A549 treated with GW870086 at 1 μM for 4 hours (cell line): Measurements from ENCODE around the gene AIF1. TPM values are rescaled to one million over a fixed set of nuclear protein-coding genes. Genes with fewer than 3 reads are reported as not detected.

ENCODE experiments used
- total RNA-seq: library from RNA; stranded (reverse); fragments of 200-300 nt; extraction: Qiagen RNA extraction; gene quantifications from 5 replicates; pipeline ENCODE4 v1.2.3, GENCODE V29; 2022; ENCODE audit warnings: low read depth

AIF1 gene
- total RNA-seq, result not detected in 5 replicates

DNA sequence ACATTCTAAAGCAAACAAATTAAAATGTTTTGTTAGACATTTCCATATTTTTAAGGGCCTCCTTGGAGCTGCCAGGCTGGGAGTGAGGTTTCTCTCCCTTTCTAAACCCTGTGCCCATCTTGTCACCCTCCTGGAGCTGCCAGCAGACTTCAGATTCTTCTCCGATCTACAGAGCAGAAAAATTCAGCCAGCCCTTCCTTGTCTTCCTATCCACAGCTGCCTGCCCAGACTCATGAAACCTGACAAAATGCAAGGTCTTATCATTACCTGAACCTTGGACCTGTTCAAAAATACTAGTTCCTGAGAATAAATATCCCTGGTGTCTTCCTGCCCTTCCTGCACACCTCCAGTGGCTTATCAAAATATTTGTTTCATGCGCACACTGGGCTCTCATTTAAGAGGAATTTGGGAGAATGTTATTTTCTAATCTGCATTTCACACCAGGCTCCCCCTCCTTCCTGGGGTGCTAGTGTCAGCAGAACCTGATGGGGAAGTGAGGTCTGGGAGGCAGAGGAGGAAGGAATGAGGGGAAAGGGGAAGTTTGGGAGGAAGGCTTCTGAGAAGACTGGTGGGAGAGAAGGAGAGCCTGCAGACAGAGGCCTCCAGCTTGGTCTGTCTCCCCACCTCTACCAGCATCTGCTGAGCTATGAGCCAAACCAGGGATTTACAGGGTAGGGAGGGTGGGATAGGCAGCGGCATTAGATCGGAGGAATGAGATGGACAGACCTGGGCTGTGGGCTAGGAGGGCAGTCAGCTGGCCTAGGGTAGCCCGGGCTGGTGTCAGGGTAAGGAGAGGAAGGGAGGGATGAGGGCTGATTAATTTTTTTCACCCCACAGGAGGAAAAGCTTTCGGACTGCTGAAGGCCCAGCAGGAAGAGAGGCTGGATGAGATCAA lies at the start of gene AIF1:
Gene AIF1, plus strand, starts transcription at position 551 of the 895 bp plus-strand sequence. Its CDS starts 96 bp downstream, at position 647.

GRCh38 chr6:31572041-31572911 lies 42.8 kb upstream of the AIF1 start, which contains the start of gene LTA:
Gene LTA, plus strand, starts transcription at chr6:31572289. Its CDS starts 454 bp downstream, at chr6:31572743.

GRCh38 chr6:31575335-31575901 lies 39.6 kb upstream of the AIF1 start, which contains the start of gene TNF:
Gene TNF, plus strand, starts transcription at chr6:31575565. Its CDS starts 177 bp downstream, at chr6:31575742.

GRCh38 chr6:31582230-31582643 lies 32.8 kb upstream of the AIF1 start, which contains the start of gene LTB:
Gene LTB, minus strand, starts transcription at chr6:31582424. Its CDS starts 7 bp downstream, at chr6:31582417.

GRCh38 chr6:31586008-31586407 lies 29.0 kb upstream of the AIF1 start, which contains the start of gene LST1:
Gene LST1, plus strand, starts transcription at chr6:31586277. Its CDS starts 1,023 bp downstream, at chr6:31587300.

DNA sequence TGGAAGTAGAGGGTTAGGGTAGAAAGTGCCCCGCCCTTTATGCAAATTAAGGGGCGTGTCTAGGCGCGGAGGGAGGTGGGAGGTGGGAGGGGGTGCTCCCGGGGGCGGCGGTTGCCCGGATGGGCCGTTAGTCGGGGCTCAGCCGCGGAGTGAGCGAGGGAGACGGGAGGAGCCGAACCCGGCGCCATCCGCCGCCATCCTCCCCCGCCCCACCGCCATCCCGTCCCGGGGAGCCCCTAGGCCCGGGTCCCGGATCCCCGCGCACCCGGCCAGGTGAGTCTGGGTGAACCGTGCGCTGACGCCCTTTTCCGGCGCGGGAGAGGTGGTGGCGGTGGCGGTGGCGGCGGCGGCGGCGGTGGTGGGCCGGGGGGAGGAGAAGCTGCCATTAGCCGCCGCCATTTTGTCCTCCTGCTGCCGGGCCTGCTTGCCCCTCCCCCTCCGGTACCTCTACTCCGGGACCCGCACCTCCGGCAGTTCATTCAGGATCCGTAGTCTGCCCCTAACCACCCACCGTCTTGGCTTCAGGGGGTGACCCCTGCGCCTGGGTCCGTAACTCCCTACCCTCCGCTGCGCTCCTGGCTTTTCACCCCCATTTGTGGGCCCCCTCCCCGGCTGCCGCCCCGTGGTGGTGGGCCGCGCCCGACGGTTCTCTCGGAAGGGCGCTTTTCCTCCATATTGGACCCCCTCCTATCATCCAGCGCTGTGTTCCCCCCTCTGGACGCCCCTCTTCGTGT lies 5.7 kb downstream of the AIF1 start, which contains the start of gene PRRC2A:
Gene PRRC2A, plus strand, starts transcription at position 130 of the 734 bp plus-strand sequence. CDS start 2,075 bp downstream, outside the sequence.

DNA sequence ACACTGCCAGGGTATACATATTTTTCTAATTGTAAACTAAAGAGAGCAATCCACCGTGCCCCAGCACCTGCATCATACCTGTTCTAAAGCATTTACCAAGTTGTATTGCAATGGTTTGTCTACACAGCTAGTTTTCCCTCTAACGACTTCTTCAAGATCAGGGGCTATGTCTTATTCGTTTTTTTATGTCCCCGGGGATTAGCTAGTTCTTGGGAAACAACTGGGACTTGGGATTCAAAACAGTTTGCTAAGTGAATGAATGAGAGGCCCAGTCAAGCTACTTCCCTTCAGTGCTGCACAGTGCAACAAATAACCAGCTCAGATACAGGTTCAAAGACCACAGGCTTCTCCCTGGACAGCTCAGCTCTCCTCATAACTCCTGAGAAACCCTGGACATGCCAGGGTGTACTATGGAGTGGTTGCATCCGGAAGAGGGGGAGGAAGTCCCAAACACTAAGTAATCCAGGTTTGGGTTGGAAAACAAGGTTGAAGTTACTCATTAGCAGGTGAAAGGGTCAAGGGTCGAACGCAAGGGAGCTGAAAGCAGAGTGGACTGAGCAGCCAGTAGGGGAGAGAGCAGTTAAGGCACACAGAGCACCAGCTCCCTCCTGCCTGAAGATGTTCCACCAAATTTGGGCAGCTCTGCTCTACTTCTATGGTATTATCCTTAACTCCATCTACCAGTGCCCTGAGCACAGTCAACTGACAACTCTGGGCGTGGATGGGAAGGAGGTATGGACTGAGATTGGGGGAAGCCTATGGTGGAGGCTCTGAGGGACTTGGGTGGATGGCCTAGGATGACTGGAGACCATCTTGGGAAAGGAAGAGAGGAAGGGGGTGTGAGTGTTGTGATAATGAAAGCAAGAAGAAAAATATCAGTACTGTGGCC lies 40.6 kb downstream of the AIF1 start, which contains the start of gene APOM:
Gene APOM, plus strand, starts transcription at position 546 of the 889 bp plus-strand sequence. Its CDS starts 73 bp downstream, at position 619.

GRCh38 chr6:31660381-31661261 lies 45.6 kb downstream of the AIF1 start, which contains the start of gene C6orf47:
Gene C6orf47, minus strand, starts transcription at chr6:31660778. Its CDS starts 831 bp downstream, at chr6:31659947.

GRCh38 chr6:31664790-31665500 lies 49.9 kb downstream of the AIF1 start, which contains the start of gene GPANK1:
Gene GPANK1, minus strand, starts transcription at chr6:31664997. Its CDS starts 519 bp downstream, at chr6:31664478.

DNA sequence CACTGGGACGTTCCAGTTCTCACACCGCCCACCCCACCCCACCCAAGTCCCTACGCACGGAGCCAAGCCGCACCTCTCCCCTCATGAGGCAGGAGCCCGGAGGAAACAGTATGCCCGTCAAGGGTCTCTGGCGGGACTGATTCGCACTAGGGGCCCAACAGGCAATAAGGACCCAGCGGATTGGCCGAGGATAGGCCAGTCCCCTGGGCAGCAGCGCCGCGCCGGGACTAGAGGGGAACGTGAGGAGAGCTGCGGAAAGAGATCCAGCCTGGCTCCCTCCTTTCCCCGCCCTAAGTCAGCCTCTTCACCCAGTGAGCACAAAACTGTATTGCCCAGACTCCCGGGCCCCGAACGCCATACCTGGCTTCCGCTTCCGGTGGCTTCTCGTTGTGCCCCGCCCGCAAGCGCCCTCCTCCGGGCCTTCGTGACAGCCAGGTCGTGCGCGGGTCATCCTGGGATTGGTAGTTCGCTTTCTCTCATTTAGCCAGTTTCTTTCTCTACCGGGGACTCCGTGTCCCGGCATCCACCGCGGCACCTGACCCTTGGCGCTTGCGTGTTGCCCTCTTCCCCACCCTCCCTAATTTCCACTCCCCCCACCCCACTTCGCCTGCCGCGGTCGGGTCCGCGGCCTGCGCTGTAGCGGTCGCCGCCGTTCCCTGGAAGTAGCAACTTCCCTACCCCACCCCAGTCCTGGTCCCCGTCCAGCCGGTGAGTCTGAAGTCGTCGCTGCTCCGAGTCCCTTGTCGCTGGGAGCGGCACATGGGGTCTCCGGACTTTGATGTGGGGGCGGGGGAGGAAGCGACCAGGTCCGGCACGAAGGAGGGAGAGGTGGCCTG lies 50.7 kb downstream of the AIF1 start, which contains the start of gene CSNK2B:
Gene CSNK2B, plus strand, starts transcription at position 580 of the 836 bp plus-strand sequence. CDS start 752 bp downstream, outside the sequence.

Other genes starting within 250 kb of the AIF1 start
- 28.4 to 32.1 TPM (median 31.4 TPM) in 5 replicates for gene MICA, start 211.6 kb upstream of the AIF1 start, total RNA-seq
- gene MICB, start 117.1 kb upstream of the AIF1 start, total RNA-seq, result 6.2 to 8.4 TPM (median 7.1 TPM) in 5 replicates
- not detected in 5 replicates for gene MCCD1, start 86.3 kb upstream of the AIF1 start, total RNA-seq
- 324 to 377 TPM (median 358 TPM) in 5 replicates for gene DDX39B, start 73.2 kb upstream of the AIF1 start, total RNA-seq
- gene ATP6V1G2, start 68.6 kb upstream of the AIF1 start, total RNA-seq, result 0.55 to 1.2 TPM (median 0.83 TPM) in 5 replicates
- 10.4 to 11.2 TPM (median 11.1 TPM) in 5 replicates for gene NFKBIL1, start 67.6 kb upstream of the AIF1 start, total RNA-seq
- 0.17 to 0.34 TPM in 2 of 5 replicates, not detected in the others for gene LTA, start 42.9 kb upstream of the AIF1 start, total RNA-seq
- gene TNF, start 39.7 kb upstream of the AIF1 start, total RNA-seq, result 0.16 TPM in 1 of 5 replicates, not detected in the others
- gene LTB, start 32.8 kb upstream of the AIF1 start, total RNA-seq, result 0.21 to 0.65 TPM (median 0.29 TPM) in 4 of 5 replicates, not detected in the other
- gene LST1, start 29.0 kb upstream of the AIF1 start, total RNA-seq, result 0.30 to 0.66 TPM in 2 of 5 replicates, not detected in the others
- not detected in 5 replicates for gene NCR3, start 22.2 kb upstream of the AIF1 start, total RNA-seq
- gene PRRC2A, start 5.5 kb downstream of the AIF1 start, total RNA-seq, result 66.6 to 89.8 TPM (median 85.0 TPM) in 5 replicates
- gene BAG6, start 37.4 kb downstream of the AIF1 start, total RNA-seq, result 114 to 149 TPM (median 138 TPM) in 5 replicates
- gene APOM, start 40.7 kb downstream of the AIF1 start, total RNA-seq, result 2.6 to 4.5 TPM (median 3.1 TPM) in 5 replicates
- gene C6orf47, start 45.5 kb downstream of the AIF1 start, total RNA-seq, result 10.6 to 12.7 TPM (median 12.1 TPM) in 5 replicates
- gene GPANK1, start 49.8 kb downstream of the AIF1 start, total RNA-seq, result 8.2 to 10.4 TPM (median 9.7 TPM) in 5 replicates
- 167 to 186 TPM (median 177 TPM) in 5 replicates for gene CSNK2B, start 50.8 kb downstream of the AIF1 start, total RNA-seq
- gene LY6G5B, start 54.7 kb downstream of the AIF1 start, total RNA-seq, result 3.6 to 5.4 TPM (median 4.3 TPM) in 5 replicates
- gene LY6G5C, start 65.8 kb downstream of the AIF1 start, total RNA-seq, result 1.3 to 2.5 TPM (median 1.7 TPM) in 5 replicates
- 12.8 to 19.4 TPM (median 18.7 TPM) in 5 replicates for gene ABHD16A, start 88.1 kb downstream of the AIF1 start, total RNA-seq
- not detected in 5 replicates for gene LY6G6F, start 91.6 kb downstream of the AIF1 start, total RNA-seq
- not detected in 5 replicates for gene LY6G6D, start 100.1 kb downstream of the AIF1 start, total RNA-seq
- gene LY6G6C, start 106.5 kb downstream of the AIF1 start, total RNA-seq, result 0.14 TPM in 1 of 5 replicates, not detected in the others
- not detected in 5 replicates for gene MPIG6B, start 108.1 kb downstream of the AIF1 start, total RNA-seq
- 26.8 to 31.8 TPM (median 27.9 TPM) in 5 replicates for gene DDAH2, start 114.1 kb downstream of the AIF1 start, total RNA-seq
- gene CLIC1, start 121.3 kb downstream of the AIF1 start, total RNA-seq, result 486 to 498 TPM (median 493 TPM) in 5 replicates
- gene MSH5, start 124.8 kb downstream of the AIF1 start, total RNA-seq, result 10.5 to 13.8 TPM (median 12.5 TPM) in 5 replicates
- 1.6 to 3.9 TPM (median 3.7 TPM) in 5 replicates for gene SAPCD1, start 147.4 kb downstream of the AIF1 start, total RNA-seq
- 1.2 to 2.0 TPM (median 1.5 TPM) in 5 replicates for gene VWA7, start 162.1 kb downstream of the AIF1 start, total RNA-seq
- 47.4 to 59.1 TPM (median 53.3 TPM) in 5 replicates for gene VARS1, start 180.5 kb downstream of the AIF1 start, total RNA-seq
- gene LSM2, start 191.7 kb downstream of the AIF1 start, total RNA-seq, result 52.2 to 66.7 TPM (median 61.9 TPM) in 5 replicates
- 0.82 to 1.5 TPM (median 1.3 TPM) in 5 replicates for gene HSPA1L, start 200.0 kb downstream of the AIF1 start, total RNA-seq
- 148 to 264 TPM (median 205 TPM) in 5 replicates for gene HSPA1A, start 200.3 kb downstream of the AIF1 start, total RNA-seq
- gene HSPA1B, start 212.5 kb downstream of the AIF1 start, total RNA-seq, result 116 to 191 TPM (median 162 TPM) in 5 replicates
- gene NEU1, start 247.6 kb downstream of the AIF1 start, total RNA-seq, result 24.9 to 34.9 TPM (median 25.5 TPM) in 5 replicates